Aortic smooth muscle cell (primary cell): ENCODE data around the gene TRAF3. TPM values are rescaled to one million over a fixed set of nuclear protein-coding genes. Genes with fewer than 3 reads are reported as not detected.

Experiments used
- total RNA-seq: library from RNA; depleted of rRNA; stranded (reverse); fragments of >200 nt; gene quantifications from 2 replicates; pipeline ENCODE4 v1.2.3, GENCODE V29; 2014

Gene TRAF3
- total RNA-seq: 20.0 and 23.4 TPM in 2 replicates

GRCh38 chr14:102776761-102777710, at the start of gene TRAF3:
Gene TRAF3, plus strand, starts transcription at chr14:102777449. Its CDS starts 92,753 bp downstream, at chr14:102870202.

GRCh38 chr14:102922490-102923200, 145.4 kb downstream of the TRAF3 start, which contains the start of gene AMN:
Gene AMN, plus strand, starts transcription at chr14:102922663. Its CDS starts 26 bp downstream, at chr14:102922689.

Other genes with a start within 250 kb of the TRAF3 start
- gene RCOR1, start 184.8 kb upstream of the TRAF3 start, total RNA-seq: 5.9 and 8.9 TPM in 2 replicates
- gene AMN, start 145.2 kb downstream of the TRAF3 start, total RNA-seq: not detected in 2 replicates